ENCODE results near the gene CIB1.

Gene CIB1

DNA sequence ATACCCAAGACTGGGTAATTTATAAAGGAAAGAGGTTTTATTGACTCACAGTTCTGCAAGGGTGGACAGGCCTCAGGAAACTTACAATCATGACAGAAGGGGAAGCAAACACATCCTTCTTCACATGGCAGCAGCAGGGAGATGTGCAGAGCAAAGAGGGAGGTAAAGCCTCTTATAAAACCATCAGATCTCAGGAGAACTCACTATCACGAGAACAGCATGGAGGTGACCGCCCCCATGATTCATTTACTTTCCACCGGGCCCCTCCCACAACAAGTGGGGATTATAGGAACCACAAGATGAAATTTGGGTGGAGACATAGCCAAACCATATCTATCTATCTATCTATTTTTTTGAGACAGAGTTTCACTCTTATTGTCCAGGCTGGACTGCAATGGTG, 5.6 kb upstream of the CIB1 start:
- no peak for DNase-seq

DNA sequence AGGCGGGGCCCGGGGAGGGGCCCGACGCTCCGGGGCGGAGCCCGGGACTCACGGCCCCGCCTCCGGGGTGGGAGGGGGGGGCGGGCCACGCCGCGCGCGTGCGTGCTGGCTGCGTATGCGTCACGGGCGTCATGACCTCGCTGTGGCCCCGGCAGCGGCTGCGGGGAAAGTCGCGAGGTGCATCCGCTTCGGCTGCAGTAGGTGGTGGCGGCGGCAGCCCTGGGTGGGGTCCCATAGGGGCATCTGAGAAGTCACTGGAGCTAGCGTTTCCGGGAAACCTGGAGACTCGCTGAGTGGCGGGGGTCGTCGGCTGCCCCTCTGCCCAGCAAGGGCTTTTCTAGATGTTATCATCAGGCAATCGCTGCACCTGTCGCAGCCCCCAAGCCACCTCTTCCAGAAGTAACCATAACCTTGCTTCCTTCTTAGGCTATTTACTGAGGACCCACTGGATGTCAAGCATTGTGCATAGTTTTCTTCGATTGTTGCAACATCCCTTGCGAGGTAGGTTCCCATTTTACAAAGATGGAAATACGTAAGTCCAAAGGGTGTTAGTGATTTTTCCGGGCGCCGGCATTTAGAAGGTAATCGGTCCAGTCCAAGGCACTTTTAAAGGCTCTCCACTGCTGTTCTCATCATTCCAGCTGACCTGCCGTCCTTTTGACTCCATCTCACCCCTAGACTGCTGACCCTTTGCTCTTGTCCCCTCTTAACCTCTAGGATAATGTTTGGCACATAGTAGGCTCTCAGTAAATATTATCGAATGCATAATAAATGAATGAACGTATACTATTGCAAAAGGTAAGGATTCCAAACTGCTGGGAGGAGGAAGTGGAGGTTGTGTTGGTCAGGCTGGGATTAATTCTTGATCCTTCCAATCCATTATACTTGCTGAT, 601 bp upstream of the CIB1 start, which contains the start of gene GDPGP1:
TSS of gene GDPGP1 (plus strand) at position 114 of the 893 bp plus-strand sequence. CDS start 6,700 bp downstream, outside the sequence.
- DNase-seq = no peak

DNA sequence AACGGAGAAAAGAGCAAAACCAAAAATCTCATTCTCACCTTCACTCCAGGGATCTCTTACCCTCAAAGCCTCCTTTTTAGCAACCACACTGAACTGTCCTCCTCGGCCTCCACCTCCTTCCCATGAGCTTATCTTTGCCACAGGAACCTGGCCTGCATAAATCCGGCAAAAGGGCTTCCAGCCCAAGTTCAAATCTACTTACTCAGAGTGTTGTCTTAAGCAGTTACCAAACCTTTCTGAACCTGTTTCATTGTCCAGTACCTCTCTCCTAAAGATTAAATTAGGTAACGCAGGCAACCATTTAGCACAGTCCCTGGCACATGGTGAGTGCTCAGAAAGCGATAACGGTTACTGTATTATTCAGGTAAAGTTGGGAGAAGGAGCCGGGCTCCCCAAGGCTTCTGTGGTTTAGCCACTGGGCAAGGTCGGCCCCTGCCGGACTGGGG, 777 bp downstream of the CIB1 start:
- no peak for DNase-seq

DNA sequence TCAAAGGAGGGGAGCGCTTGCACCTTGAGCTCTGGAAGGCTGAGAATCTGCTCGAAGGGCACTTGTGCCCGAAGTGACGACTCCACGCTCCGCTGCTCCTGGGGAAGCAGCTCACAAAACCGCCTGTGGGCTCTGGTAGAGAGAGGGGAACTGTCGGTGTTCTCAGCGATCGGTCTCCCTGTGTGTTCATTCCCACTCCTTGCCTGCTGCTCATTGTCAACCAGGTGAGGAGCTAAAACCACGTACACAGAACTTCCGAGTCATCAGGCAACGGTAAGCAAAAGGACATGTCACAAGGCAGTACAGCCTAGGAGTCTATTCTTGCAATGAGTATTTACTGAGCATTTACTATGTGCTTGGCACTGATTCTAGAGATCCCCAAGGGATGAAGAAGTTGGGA, 1.5 kb downstream of the CIB1 start:
- no peak for DNase-seq

DNA sequence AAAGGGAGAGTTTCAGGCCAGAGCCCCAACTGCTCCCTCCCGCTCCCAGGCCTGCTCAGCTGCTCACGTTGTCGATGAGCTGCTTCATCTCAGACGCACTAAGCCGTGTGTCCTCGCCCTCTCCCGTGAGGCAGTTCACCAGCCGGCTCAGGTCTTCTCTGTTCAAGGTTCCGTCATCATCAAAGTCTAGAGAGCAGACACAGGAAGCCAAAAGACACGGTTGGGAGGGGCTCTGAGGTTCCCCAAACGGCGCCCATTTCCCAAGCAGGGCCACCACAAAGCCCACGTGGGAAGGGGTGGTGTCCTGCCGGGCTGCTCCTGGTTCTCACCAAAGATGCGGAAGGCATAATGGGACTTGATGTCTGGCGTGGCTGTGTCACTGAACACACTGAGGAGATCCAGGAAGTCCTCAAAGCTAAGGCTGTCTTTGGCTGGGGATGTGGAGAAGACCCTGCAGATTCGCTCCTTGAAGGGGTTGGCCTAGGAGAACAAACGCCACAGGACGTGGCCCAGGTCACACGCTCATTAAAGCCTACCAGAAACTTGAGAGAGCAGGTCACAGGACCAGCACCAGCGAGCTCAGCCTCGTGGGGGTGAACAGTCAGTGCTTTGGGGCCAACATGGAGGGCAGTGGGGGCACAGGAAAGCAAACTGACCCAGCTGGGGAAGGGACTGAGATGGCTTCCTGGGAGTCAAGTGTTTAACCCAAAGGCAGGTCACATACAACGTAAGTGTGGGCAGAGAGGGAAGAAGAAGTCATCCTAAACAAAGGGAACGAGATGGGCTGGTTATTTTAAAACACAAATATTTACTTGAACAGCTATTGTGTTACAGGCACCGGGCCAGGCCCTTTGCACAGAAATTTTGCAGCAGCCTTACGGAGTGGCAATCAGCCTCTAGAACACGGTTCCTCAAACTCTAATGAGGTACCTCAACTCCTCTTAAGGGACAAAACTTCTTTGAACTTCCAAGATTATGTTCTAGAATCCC, 2.4 kb downstream of the CIB1 start:
- no peak for DNase-seq

DNA sequence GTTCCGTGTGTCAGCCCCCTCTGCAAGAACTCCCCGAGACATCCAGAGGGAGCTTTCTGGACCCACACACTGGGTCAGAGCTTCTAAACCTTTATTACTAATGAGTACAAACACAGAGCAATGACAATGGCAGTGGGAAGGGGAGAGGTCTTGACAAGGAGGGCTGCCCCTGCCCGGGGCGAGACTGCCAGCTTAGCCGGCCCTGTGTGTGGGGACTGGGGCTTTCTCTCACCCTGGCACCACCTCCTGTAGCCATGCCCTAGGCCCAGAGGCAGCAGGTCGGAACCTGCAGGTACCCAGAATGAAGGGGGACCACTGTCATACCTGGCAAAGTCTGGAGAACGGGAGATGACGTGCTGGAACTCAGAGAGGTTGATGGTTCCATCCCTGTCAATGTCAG, 3.1 kb downstream of the CIB1 start:
- no peak for DNase-seq

DNA sequence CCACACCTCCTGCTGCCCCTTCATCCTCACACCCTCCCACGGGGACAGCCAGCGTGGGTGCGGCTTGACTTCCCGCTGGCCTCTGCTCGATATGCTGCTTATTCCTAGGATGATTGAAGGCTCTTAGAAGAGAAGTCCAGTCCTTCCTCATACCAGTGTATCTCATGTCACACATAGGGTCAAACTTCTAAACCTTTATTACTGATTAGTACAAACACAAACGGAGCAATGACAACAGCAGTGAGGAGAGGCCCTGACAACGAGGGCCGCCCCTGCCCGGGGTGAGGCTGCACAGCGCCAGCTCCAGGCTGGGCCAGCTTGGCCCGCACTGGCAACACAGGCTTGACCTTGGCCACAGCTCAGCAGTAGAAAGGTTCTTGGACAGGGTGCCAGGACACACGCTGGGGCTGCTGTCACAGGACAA, 3.7 kb downstream of the CIB1 start:
- DNase-seq = no peak

DNA sequence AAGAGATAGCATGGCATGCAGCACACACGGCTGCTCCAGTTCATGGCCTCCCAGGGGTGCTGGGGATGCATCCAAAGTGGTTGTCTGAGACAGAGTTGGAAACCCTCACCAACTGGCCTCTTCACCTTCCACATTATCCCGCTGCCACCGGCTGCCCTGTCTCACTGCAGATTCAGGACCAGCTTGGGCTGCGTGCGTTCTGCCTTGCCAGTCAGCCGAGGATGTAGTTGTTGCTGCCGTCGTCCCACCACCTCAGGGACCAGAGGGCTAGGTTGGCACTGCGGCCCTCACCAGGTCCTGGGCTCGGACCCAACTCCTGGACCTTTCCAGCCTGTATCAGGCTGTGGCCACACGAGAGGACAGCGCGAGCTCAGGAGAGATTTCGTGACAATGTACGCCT, 4.8 kb downstream of the CIB1 start:
- DNase-seq = no peak

DNA sequence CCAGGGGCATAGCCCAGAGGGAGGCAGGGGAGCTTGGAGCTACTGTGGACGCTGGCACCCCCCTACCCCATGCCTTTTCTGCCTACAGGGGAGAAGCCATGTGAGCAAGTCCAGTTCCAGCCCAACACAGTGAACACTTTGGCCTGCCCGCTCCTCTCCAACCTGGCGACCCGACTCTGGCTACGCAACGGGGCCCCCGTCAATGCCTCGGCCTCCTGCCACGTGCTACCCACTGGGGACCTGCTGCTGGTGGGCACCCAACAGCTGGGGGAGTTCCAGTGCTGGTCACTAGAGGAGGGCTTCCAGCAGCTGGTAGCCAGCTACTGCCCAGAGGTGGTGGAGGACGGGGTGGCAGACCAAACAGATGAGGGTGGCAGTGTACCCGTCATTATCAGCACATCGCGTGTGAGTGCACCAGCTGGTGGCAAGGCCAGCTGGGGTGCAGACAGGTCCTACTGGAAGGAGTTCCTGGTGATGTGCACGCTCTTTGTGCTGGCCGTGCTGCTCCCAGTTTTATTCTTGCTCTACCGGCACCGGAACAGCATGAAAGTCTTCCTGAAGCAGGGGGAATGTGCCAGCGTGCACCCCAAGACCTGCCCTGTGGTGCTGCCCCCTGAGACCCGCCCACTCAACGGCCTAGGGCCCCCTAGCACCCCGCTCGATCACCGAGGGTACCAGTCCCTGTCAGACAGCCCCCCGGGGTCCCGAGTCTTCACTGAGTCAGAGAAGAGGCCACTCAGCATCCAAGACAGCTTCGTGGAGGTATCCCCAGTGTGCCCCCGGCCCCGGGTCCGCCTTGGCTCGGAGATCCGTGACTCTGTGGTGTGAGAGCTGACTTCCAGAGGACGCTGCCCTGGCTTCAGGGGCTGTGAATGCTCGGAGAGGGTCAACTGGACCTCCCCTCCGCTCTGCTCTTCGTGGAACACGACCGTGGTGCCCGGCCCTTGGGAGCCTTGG, 5.6 kb downstream of the CIB1 start:
- DNase-seq = no peak

DNA sequence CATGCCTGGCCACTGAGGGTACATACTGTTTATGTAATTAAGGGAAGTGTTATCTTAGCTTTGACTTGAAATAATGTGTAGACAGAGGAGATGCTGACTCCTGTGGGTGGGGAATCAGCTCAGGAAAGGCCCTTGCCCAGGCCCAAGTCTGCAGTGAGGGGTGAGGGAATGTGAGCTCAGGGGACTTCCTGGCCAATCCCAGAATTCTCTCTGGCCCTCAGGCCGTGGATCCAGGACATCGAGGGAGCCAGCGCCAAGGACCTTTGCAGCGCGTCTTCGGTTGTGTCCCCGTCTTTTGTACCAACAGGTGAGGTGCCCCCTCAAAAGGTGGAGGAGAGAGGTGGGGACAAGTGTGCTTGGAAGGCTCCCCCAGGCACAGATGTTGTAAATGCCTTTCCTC, 6.4 kb downstream of the CIB1 start:
- no peak for DNase-seq

DNA sequence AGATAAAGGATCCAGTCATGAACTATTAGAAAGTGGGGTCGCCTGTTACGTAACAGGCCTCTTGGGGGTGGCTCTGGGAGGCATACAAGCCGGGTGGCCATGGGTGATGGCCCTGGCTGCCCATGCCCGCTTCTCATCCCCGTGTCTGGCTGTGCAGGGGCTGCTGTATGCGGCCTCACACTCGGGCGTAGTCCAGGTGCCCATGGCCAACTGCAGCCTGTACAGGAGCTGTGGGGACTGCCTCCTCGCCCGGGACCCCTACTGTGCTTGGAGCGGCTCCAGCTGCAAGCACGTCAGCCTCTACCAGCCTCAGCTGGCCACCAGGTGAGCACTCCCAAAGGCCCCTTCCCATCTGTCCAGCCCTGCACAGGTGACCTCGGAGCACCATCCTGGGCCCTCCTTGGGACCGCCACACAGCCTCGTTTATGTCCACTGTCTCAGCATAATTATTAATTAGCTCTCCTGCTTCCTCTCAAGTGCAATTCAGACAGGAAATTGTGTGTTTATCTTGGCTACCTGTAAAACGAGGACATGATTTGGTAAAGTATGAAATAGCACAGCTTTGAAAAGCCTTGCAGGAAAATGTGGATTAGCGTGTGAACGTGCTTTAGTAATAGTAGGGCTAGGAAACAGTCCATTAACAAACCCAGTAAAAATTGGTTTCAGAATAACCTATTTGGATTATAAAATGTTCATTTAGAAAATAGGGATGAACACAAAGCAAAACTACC, 8.1 kb downstream of the CIB1 start:
- DNase-seq = no peak

DNA sequence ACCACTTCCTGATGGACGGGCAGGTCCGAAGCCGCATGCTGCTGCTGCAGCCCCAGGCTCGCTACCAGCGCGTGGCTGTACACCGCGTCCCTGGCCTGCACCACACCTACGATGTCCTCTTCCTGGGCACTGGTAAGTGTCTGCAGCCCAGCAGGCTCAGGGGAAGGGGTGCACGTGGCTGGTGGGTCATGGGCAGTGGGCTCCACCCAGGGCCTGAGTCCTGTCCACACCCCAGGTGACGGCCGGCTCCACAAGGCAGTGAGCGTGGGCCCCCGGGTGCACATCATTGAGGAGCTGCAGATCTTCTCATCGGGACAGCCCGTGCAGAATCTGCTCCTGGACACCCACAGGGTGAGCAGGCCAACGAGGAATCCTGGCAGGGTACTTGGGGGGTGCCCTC, 8.7 kb downstream of the CIB1 start:
- DNase-seq = no peak

DNA sequence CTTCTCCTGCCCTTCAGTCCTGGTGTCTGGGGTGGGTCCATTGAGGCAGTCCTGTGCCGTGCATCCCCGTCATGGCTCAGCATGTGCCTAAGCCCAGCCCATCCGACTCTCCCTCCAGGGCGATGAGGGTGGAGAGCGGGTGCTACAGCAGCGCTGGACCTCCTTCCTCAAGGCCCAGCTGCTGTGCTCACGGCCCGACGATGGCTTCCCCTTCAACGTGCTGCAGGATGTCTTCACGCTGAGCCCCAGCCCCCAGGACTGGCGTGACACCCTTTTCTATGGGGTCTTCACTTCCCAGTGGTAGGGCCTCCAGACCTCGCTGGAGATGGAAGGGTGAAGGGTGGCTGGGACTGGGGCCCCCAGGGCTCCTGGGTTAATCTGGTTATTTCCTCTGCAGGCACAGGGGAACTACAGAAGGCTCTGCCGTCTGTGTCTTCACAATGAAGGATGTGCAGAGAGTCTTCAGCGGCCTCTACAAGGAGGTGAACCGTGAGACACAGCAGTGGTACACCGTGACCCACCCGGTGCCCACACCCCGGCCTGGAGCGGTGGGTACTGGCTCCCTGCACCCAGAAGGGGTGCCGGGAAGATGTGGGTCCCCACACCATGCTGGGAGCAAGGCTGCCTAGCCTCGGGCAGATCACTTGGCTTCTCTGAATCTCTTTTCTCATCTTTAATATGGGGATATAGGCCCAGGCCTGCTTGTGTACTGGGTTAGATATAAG, 10.1 kb downstream of the CIB1 start:
- no peak for DNase-seq

DNA sequence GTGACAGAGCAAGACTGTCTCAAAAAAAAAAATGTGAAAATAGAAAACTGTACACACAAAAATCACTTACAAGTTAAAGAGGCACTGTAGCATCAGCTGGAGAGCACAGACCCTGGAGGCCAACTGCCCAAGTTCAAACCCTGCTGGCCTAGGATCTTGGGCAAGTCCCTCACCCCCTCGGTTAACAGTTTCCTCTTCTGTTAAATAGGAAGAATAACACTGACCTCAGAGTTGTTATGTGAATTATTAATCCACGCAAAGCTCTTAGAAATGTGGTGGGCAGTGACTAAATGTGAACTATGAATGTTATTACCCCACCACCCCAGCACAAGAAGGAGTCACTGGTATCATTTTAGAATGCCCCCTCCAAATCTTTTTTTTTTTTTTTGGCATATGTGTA, 11.2 kb downstream of the CIB1 start:
- DNase-seq = no peak

DNA sequence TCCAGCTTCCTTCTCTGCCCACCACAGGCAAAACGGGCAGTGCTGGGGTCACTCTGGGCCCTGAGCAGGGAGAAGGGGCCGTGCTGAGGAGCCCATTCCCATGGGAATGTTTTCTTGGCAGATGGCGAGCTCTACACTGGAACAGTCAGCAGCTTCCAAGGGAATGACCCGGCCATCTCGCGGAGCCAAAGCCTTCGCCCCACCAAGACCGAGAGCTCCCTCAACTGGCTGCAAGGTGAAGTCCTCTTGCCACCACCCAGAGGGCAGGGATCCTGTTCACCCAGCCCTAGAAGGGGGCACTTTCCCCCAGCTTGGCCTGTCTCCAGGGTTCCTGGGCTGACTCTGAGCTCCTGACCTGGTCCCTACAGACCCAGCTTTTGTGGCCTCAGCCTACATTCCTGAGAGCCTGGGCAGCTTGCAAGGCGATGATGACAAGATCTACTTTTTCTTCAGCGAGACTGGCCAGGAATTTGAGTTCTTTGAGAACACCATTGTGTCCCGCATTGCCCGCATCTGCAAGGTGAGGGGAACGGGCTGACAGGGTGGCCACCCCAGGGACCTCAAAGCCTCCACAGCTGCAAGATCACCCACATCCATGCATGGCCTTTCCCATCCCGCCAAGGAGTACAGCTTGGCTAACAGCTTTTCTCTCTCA, 12.4 kb downstream of the CIB1 start:
- peak; percentile 34 for DNase-seq

DNA sequence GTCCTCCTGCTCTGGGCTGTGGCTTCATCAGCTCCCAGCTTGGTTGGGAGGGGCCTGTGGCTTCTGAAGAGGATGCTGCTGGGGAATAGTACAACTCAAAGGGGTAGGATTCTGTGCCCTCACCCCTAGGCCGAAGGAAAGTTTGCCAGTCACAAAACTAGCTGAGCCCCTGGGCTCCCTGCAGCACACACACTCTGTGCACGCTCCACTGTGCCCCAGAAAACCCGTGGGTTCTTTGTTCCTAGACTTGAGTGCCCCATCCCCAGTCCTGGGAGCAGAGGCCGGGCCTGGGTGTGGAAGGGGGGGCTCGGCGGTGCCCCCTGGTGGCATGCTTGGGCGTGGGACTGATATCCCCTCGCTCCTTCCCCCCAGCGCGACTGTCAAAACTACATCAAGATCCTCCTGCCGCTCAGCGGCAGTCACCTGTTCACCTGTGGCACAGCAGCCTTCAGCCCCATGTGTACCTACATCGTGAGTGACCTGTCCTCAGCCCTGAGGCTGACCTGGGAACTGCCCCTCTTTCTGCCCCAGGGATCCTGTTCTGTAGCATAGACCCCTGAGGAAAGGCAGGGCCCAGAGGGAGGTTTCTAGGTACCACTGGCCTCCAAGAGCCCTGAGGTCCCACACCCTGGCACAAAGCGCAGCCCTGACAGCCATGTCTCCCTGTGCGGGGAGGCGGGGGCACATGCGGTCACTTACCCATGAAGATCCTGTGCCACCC, 14.2 kb downstream of the CIB1 start:
- peak; percentile 24 for DNase-seq

DNA sequence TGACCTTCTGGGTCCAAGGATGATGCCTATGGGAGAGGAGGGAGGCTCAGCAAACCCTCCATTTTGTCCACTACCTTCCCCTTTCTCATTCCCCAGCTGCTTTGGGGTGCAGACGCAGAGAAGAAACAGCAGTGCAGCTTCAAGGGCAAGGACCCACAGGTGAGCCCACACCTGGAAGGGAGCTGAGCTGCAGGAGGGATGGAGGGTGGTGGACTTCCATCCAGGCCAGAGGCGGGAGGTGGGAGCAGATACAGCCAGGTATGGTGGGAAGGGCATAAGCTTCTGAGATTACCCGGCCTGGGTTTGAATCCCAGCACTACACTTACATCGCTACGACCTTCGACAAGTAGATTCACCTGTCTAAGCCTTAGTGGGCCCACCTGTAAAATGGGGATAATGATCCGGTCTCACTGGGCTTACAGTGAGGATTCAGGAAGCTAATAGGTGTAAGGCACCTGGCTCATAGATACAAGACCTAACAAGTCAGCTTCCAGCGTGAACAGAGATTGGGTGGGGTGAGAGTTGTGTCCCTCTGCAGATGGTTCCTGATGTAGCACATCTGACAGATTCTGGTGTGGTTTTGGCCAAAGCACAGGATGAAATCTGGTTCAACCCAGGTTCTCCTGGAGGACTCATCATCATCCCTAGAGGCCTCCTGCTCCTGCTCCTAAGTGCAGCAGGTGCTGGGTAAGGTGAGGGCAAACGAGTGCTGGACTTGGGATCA, 15.9 kb downstream of the CIB1 start:
- DNase-seq = no peak

DNA sequence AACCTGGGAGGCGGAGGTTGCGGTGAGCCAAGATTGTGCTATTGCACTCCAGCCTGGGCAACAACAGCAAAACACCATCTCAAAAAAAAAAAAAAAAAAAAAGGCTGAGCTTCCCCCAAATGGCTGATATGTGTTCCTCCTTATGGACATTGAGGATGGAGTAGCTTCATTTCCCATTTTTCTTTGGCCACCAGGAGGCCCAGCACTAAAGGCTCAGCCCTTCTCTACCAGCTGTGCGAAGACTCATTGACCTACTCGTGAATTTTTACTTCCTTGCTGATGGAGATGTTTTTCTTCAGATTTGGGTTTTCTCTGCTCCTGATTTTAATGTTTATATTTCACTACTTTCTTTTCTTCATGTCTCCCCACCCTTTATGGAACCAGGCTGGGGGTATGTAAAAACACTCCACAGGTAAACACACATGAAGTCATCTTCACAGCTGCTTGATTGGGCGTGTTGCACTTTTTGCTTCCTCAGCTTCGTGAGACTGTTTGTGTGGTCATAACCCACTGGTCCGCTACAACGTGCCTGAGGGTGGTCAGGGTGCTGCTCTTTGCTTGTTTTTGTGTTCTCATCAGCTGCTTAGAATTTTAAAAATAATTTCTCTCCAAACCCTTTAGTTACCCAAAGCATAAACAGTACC, 19.1 kb downstream of the CIB1 start:
- DNase-seq = no peak
